HG03108 (cell line): ENCODE data around the gene HSFX1.

Source experiments
- ATAC-seq: cut with Tn5 transposase; IDR thresholded peaks from one replicate; pipeline ENCODE4 v1.9.1; 2021; ENCODE audit warnings: moderate library complexity; ENCODE audit not compliant: unreplicated experiment

The HSFX1 gene

GRCh38 chrX:149804102-149804501 lies 30.2 kb downstream of the HSFX1 start:
- ATAC-seq = no peak

GRCh38 chrX:149807747-149808458 lies 34.0 kb downstream of the HSFX1 start:
- no peak for ATAC-seq

GRCh38 chrX:149818652-149819051 lies 44.8 kb downstream of the HSFX1 start:
- no peak for ATAC-seq

GRCh38 chrX:149819371-149819770 lies 45.5 kb downstream of the HSFX1 start:
- no peak for ATAC-seq

- ATAC-seq = no peak
Observed at GRCh38 chrX:149825424-149825823, 51.6 kb downstream of the HSFX1 start.
